Astrocyte of the cerebellum (primary cell): ENCODE results near the gene VPREB3.

Experiments
- DNase-seq: peaks from one replicate; pipeline ENCODE4 v3.0.0-alpha.2; 2011; ENCODE audit warnings: low read depth
- H3K4me3 ChIP-seq: 2 replicates; pipeline ENCODE4 v1.5.1; 2011; ENCODE audit warnings: mild to moderate bottlenecking, low read depth, low read length, moderate library complexity
- CTCF ChIP-seq: IDR thresholded peaks from 2 replicates; pipeline ENCODE4 v1.5.1; 2012; ENCODE audit warnings: low read length, low read depth, moderate library complexity, mild to moderate bottlenecking; ENCODE audit errors: missing control alignments
- in situ Hi-C: cut with HindIII; loops from 2 replicates; pipeline ENCODE4 v1.10.0; 2017; ENCODE audit warnings: low sequenced_read_pairs

The VPREB3 gene

GRCh38 chr22:23704062-23704461 is 50.2 kb downstream of the VPREB3 start:
- no peak overlapping the region for H3K4me3 ChIP-seq
- in situ Hi-C loops: no loop called here

More at GRCh38 chr22:23704062-23704461, 50.2 kb downstream of the VPREB3 start:
- DNase-seq: no peak
- TF ChIP-seq CTCF: no peak
